Ovary (tissue), 3 donors: ENCODE data around the gene REC114.

Source experiments
- CTCF ChIP-seq, 3 donors: fragments of 450-650 bp in 2 of 3; fragments of 200-600 bp in 1 of 3; IDR thresholded peaks; one replicate each; pipeline versions ENCODE4 v1.5.1 to v1.8.0; 2016 to 2022; ENCODE audit warnings: antibody characterized with exemption in 3 of 3, mild to moderate bottlenecking in 1 of 3
- EP300 ChIP-seq: sonication (generic); formaldehyde crosslinking; IDR thresholded peaks from one replicate; pipeline ENCODE4 v1.6.1; 2017; ENCODE audit warnings: antibody characterized with exemption
- POLR2A ChIP-seq: fragments of 450-650 bp; IDR thresholded peaks from one replicate; pipeline ENCODE4 v1.6.1; 2017; ENCODE audit warnings: antibody characterized with exemption, mild to moderate bottlenecking, moderate library complexity
- donor health status: DM: no; HTN: no; CAD: no.

- no peak for TF ChIP-seq CTCF (IDR thresholded peaks at IDR 0.05)
- TF ChIP-seq POLR2A: no peak
- TF ChIP-seq EP300: no peak
Observed at GRCh38 chr15:73550190-73550589, 107.2 kb downstream of the REC114 start.
